ENCODE results near the gene ANKRD44. TPM values are rescaled to one million over a fixed set of nuclear protein-coding genes. Genes with fewer than 3 reads are reported as not detected.
"Not testable (repeated sequence)": the region's sequence is repeated elsewhere in the genome, so short reads cannot be mapped to it uniquely, and the experiment has no call there.

ANKRD44 gene
- total RNA-seq, 1 donor from 2014 or later: 11.2 TPM

DNA sequence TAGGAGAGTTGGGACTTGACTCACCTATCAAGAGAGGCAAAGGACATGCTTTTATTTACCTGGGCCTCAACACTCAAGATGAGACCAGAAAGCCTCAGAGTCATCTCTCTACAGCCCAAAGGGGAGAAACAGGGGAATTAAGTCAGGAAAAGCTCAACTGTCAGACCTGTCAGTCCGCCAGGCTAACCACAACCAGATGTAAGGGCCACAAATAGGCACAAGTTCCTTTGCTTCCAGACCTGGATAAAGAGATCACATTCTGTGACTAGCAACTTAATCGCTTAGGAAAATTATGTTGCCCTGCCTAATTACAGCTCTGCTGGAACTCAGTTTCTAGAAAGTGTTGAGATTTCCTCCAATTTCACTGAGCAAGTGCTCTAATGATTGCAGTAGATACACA lies 67.9 kb downstream of the ANKRD44 start:
- TF ChIP-seq, protein P1, sequence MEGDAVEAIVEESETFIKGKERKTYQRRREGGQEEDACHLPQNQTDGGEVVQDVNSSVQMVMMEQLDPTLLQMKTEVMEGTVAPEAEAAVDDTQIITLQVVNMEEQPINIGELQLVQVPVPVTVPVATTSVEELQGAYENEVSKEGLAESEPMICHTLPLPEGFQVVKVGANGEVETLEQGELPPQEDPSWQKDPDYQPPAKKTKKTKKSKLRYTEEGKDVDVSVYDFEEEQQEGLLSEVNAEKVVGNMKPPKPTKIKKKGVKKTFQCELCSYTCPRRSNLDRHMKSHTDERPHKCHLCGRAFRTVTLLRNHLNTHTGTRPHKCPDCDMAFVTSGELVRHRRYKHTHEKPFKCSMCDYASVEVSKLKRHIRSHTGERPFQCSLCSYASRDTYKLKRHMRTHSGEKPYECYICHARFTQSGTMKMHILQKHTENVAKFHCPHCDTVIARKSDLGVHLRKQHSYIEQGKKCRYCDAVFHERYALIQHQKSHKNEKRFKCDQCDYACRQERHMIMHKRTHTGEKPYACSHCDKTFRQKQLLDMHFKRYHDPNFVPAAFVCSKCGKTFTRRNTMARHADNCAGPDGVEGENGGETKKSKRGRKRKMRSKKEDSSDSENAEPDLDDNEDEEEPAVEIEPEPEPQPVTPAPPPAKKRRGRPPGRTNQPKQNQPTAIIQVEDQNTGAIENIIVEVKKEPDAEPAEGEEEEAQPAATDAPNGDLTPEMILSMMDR (conservative IDR thresholded peaks at IDR 0.05): no peak
- Mint-ChIP-seq H3K27ac (ENCODE audit: unreplicated experiment) (no peak overlapping the region), H3K27me3 (ENCODE audit: low read depth) (no peaks in the 10 kb centered on the region), H3K36me3 (ENCODE audit: low read depth) (no peaks in the 10 kb centered on the region), H3K4me1 (peaks cover 34% of the 10 kb centered on the region), H3K4me3 (no peak overlapping the region), H3K9me3 (no peaks in the 10 kb centered on the region)
- DNase-seq (ENCODE audit: low read depth, low spot score): no peak

DNA sequence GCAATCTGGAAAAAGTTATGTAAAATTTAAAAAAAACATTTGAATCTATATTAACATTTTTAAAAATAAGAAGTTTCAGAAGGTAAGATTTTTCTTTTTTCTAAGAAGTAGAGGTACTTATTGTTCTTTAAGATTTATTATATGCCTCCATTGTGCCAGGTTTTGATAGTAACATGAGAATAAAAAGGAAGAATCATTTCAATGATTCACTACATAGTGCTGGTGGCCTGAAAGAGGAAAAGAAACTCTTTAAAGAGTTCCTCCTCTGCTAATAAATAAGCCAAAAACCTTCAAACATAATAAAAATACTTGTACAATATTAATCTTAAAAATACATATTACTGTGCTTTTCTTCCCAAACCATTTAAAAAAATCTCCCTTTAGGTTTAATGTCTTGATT lies 69.0 kb downstream of the ANKRD44 start:
- H3K27ac Mint-ChIP-seq (ENCODE audit: unreplicated experiment): no peak overlapping the region
- peaks cover 40% of the 10 kb centered on the region for H3K4me1 Mint-ChIP-seq
- H3K9me3 Mint-ChIP-seq: no peaks in the 10 kb centered on the region
- TF ChIP-seq, protein P1 (conservative IDR thresholded peaks at IDR 0.05): no peak
- no peak for DNase-seq (ENCODE audit: low read depth, low spot score)
- H3K27me3 Mint-ChIP-seq (ENCODE audit: low read depth): no peaks in the 10 kb centered on the region
- H3K36me3 Mint-ChIP-seq (ENCODE audit: low read depth): no peaks in the 10 kb centered on the region
- H3K4me3 Mint-ChIP-seq: no peak overlapping the region

DNA sequence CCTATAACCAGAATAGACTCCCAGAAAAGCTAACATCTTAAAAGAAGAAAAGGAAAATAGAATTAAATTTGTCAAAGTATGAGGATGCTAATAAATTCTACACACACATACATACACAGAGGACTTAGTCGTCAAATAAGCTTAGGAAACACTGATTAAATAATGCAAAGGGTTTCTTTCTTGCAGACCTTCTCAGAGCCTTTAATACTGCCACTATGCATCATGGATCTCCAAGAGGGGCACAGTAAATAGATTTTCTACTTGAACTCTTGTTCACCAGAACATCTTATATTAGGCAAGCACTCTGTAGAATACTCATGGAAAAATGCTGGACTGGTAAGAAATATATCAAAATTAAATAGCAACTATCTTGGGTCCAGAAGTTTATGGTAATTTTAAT lies 69.4 kb downstream of the ANKRD44 start:
- Mint-ChIP-seq H3K36me3 (ENCODE audit: low read depth) (no peaks in the 10 kb centered on the region), H3K27ac (ENCODE audit: unreplicated experiment) (no peak overlapping the region), H3K27me3 (ENCODE audit: low read depth) (no peaks in the 10 kb centered on the region), H3K9me3 (no peaks in the 10 kb centered on the region), H3K4me3 (no peak overlapping the region), H3K4me1 (peaks cover 42% of the 10 kb centered on the region)
- DNase-seq (ENCODE audit: low read depth, low spot score): no peak
- TF ChIP-seq, protein P1 (conservative IDR thresholded peaks at IDR 0.05): no peak

DNA sequence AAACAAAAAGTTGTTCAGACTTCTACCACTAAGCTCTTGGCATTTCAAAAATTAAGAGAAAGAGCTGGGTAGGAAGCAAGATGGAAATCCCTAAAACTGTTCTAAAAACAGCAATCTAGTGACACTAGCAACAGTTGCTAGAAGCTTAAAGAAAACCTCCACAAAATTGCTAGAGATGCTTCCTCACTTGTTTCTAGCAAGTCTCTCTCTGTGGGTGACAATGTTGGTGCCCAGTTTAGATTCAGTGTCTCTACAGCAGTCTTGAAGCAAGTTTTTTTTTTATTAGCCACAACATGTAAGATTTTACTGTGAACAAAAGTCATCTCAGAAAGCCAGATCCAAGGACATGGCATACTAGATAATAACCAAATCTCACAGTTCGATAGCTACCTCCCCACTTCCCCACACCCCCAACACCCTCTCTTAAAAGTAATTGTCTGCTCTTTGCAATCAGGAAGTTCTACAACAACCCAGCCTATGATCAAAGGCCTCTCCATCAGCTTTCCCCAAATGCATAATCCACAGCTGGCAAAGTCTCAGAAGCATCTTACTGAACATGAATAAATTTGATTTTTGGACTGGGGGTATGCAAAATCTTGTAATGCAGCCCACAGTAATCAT lies 70.0 kb downstream of the ANKRD44 start:
- H3K4me1 Mint-ChIP-seq: peaks cover 43% of the 10 kb centered on the region

DNA sequence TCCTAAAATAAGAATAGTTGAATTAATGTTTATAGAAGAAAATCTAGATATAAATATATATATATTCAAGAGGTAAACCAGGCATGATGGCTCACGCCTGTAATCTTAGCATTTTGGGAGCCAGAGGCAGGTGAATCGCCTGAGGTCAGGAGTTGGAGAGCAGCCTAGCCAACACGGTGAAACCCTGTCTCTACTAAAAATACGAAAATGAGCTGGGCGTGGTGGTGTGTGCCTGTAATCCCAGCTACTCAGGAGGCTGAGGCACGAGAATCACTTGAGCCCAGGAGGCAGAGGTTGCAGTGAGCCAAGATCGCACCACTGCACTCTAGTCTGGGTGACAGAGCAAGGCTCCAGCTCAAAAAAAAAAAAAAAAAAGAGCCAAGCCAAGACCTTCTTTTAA lies 70.6 kb downstream of the ANKRD44 start:
- not testable (repeated sequence) for H3K27me3 Mint-ChIP-seq (ENCODE audit: low read depth); DNase-seq (ENCODE audit: low read depth, low spot score); H3K27ac Mint-ChIP-seq (ENCODE audit: unreplicated experiment); H3K9me3 Mint-ChIP-seq; H3K4me3 Mint-ChIP-seq; H3K36me3 Mint-ChIP-seq (ENCODE audit: low read depth)
- H3K4me1 Mint-ChIP-seq: peaks cover 44% of the 10 kb centered on the region

More for the DNA sequence above, 70.0 kb downstream of the ANKRD44 start:
- H3K27me3 Mint-ChIP-seq (ENCODE audit: low read depth): no peaks in the 10 kb centered on the region
- TF ChIP-seq, protein P1 (conservative IDR thresholded peaks at IDR 0.05): no peak
- DNase-seq (ENCODE audit: low read depth, low spot score): no peak
- H3K27ac Mint-ChIP-seq (ENCODE audit: unreplicated experiment): no peak overlapping the region
- no peaks in the 10 kb centered on the region for H3K9me3 Mint-ChIP-seq
- no peak overlapping the region for H3K4me3 Mint-ChIP-seq
- no peaks in the 10 kb centered on the region for H3K36me3 Mint-ChIP-seq (ENCODE audit: low read depth)

DNA sequence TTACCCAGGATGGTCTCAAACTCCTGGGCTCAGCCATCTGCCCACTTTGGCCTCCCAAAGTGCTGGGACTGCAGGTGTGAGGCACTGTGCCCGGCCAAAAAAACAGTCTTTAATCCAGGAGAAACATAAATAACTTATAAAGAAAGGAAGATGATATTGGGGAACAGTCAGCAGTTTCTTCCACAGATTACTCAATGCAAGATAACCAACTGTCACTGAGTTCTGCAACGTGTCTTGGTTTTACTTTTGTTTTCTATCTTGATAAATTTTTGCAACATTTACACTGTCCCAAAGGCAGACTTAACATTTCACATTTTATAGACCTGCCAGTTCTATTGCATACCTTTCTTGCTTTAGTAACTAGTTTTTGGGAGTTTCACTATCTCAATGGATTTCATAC lies 71.1 kb downstream of the ANKRD44 start:
- TF ChIP-seq, protein P1 (conservative IDR thresholded peaks at IDR 0.05): no peak

More for the DNA sequence above, 71.1 kb downstream of the ANKRD44 start:
- no peak for DNase-seq (ENCODE audit: low read depth, low spot score)
- Mint-ChIP-seq H3K4me1 (peaks cover 50% of the 10 kb centered on the region), H3K9me3 (no peaks in the 10 kb centered on the region), H3K4me3 (no peak overlapping the region), H3K36me3 (ENCODE audit: low read depth) (no peaks in the 10 kb centered on the region), H3K27me3 (ENCODE audit: low read depth) (no peaks in the 10 kb centered on the region), H3K27ac (ENCODE audit: unreplicated experiment) (no peak overlapping the region)

Data from neural crest cell (in vitro differentiated cells).